GM12801 (cell line): ENCODE measurements around the gene SLC8A1.

ENCODE experiments used
- CTCF ChIP-seq: IDR thresholded peaks from one replicate; pipeline ENCODE4 v1.5.1; 2011; ENCODE audit warnings: control low read depth; ENCODE audit not compliant: insufficient read length; ENCODE audit errors: extremely low read depth

Gene SLC8A1

GRCh38 chr2:40409734-40410133, 42.2 kb downstream of the SLC8A1 start:
- TF ChIP-seq CTCF, result no peak

GRCh38 chr2:40406485-40407289, 45.2 kb downstream of the SLC8A1 start:
- no peak for TF ChIP-seq CTCF

- no peak for TF ChIP-seq CTCF
Observed at GRCh38 chr2:40405465-40405864, 46.4 kb downstream of the SLC8A1 start.

- no peak for TF ChIP-seq CTCF
Observed at GRCh38 chr2:40404517-40404916, 47.4 kb downstream of the SLC8A1 start.

- no peak for TF ChIP-seq CTCF
Observed at GRCh38 chr2:40403233-40403836, 48.6 kb downstream of the SLC8A1 start.

- no peak for TF ChIP-seq CTCF
Observed at GRCh38 chr2:40401896-40402295, 50.0 kb downstream of the SLC8A1 start.

- TF ChIP-seq CTCF, result no peak
Observed at GRCh38 chr2:40400336-40400953, 51.4 kb downstream of the SLC8A1 start.
